Osteoblast (primary cell): ENCODE results near the gene TMTC2. TPM values are rescaled to one million over a fixed set of nuclear protein-coding genes. Genes with fewer than 3 reads are reported as not detected.

Source experiments
- DNase-seq: peaks from one replicate; pipeline ENCODE4 v3.0.0; 2011; ENCODE audit warnings: low spot score, mixed read lengths; ENCODE audit not compliant: insufficient read length; ENCODE audit errors: missing footprints
- H2AFZ ChIP-seq: 2 replicates; pipeline ENCODE4 v1.6.0; 2011; ENCODE audit warnings: mild to moderate bottlenecking, low read length
- H3K27ac ChIP-seq: 2 replicates; pipeline ENCODE4 v1.5.1; 2011; ENCODE audit warnings: mild to moderate bottlenecking, low read depth, low read length, moderate library complexity
- H3K27me3 ChIP-seq: 2 replicates; pipeline ENCODE4 v1.6.0; 2012; ENCODE audit warnings: mild to moderate bottlenecking, control low read depth, inconsistent platforms, low read length, moderate library complexity; ENCODE audit not compliant: insufficient read depth
- H3K36me3 ChIP-seq: 2 replicates; pipeline ENCODE4 v1.5.1; 2011; ENCODE audit warnings: mild to moderate bottlenecking, low read length, control low read depth, moderate library complexity; ENCODE audit not compliant: insufficient read depth
- H3K4me1 ChIP-seq: 2 replicates; pipeline ENCODE4 v1.5.1; 2011; ENCODE audit warnings: mild to moderate bottlenecking, low read length, control low read depth, moderate library complexity; ENCODE audit not compliant: insufficient read depth
- H3K4me2 ChIP-seq: 2 replicates; pipeline ENCODE4 v1.6.0; 2011; ENCODE audit warnings: mild to moderate bottlenecking, low read length; ENCODE audit not compliant: insufficient read depth
- H3K4me3 ChIP-seq: fragments of 200-600 bp; sonication (generic); 3 replicates; pipeline ENCODE4 v1.5.1; 2012; ENCODE audit warnings: mild to moderate bottlenecking, low read length, inconsistent platforms; ENCODE audit not compliant: insufficient read depth
- H3K79me2 ChIP-seq: 2 replicates; pipeline ENCODE4 v1.6.0; 2012; ENCODE audit warnings: mild to moderate bottlenecking, low read length, control low read depth, inconsistent platforms; ENCODE audit not compliant: insufficient read depth
- H3K9me3 ChIP-seq: 2 replicates; pipeline ENCODE4 v1.5.1; 2011; ENCODE audit warnings: low read depth, low read length, control low read depth
- H4K20me1 ChIP-seq: 2 replicates; pipeline ENCODE4 v1.6.0; 2012; ENCODE audit warnings: mild to moderate bottlenecking, low read length, control low read depth; ENCODE audit not compliant: insufficient read depth
- CTCF ChIP-seq: IDR thresholded peaks from 2 replicates; pipeline ENCODE4 v1.5.1; 2011; ENCODE audit warnings: mild to moderate bottlenecking, low read depth, low read length, moderate library complexity; ENCODE audit errors: extremely low read depth
- total RNA-seq: library from RNA; depleted of rRNA; stranded (reverse); fragments of >200 nt; gene quantifications from 2 replicates; pipeline ENCODE4 v1.2.3, GENCODE V29; 2012

TMTC2 gene
- total RNA-seq, 1 donor = 2.5 TPM

- Histone ChIP-seq H3K9me3 (no peaks in the 10 kb centered on the region), H3K27ac (no peak overlapping the region), H3K4me2 (no peak overlapping the region), H3K4me1 (peaks cover 5% of the 10 kb centered on the region), H3K36me3 (no peaks in the 10 kb centered on the region), H3K79me2 (no peaks in the 10 kb centered on the region), H2AFZ (no peak overlapping the region), H3K27me3 (peaks cover 4% of the 10 kb centered on the region), H3K4me3 (no peak overlapping the region), H4K20me1 (no peaks in the 10 kb centered on the region)
- DNase-seq = no peak
- no peak for TF ChIP-seq CTCF
Measured at GRCh38 chr12:82682851-82683261, 3.9 kb upstream of the TMTC2 start.

- peak; percentile 75 for DNase-seq
- Histone ChIP-seq H3K27me3 (peaks cover 11% of the 10 kb centered on the region), H4K20me1 (no peaks in the 10 kb centered on the region), H3K4me1 (peaks cover 7% of the 10 kb centered on the region), H3K9me3 (no peaks in the 10 kb centered on the region), H3K27ac (no peak overlapping the region), H3K4me2 (peak overlapping the region; percentile 97), H3K79me2 (no peaks in the 10 kb centered on the region), H3K4me3 (peak overlapping the region; percentile 97), H2AFZ (peak overlapping the region; percentile 99), H3K36me3 (no peaks in the 10 kb centered on the region)
- peak; percentile 85 for TF ChIP-seq CTCF
Measured at GRCh38 chr12:82685790-82686167, 927 bp upstream of the TMTC2 start.

- H2AFZ ChIP-seq = peak overlapping the region; percentile 97
- TF ChIP-seq CTCF = no peak
Measured at GRCh38 chr12:82687021-82688011, 610 bp downstream of the TMTC2 start.

GRCh38 chr12:82688035-82688501 lies 1.4 kb downstream of the TMTC2 start:
- Histone ChIP-seq H2AFZ (peak overlapping the region; percentile 97), H3K4me3 (peak overlapping the region; percentile 97), H3K9me3 (no peaks in the 10 kb centered on the region), H3K4me2 (peak overlapping the region; percentile 97), H3K27ac (no peak overlapping the region), H3K36me3 (no peaks in the 10 kb centered on the region), H3K27me3 (peaks cover 11% of the 10 kb centered on the region), H3K79me2 (no peaks in the 10 kb centered on the region), H3K4me1 (peaks cover 7% of the 10 kb centered on the region), H4K20me1 (no peaks in the 10 kb centered on the region)
- TF ChIP-seq CTCF = no peak
- no peak for DNase-seq

More at GRCh38 chr12:82687021-82688011, 610 bp downstream of the TMTC2 start:
- H3K27ac ChIP-seq = no peak overlapping the region
- DNase-seq = peak; percentile 60
- peak overlapping the region; percentile 97 for H3K4me2 ChIP-seq
- H3K27me3 ChIP-seq = peaks cover 11% of the 10 kb centered on the region
- H3K9me3 ChIP-seq = no peaks in the 10 kb centered on the region
- no peaks in the 10 kb centered on the region for H3K79me2 ChIP-seq
- peak overlapping the region; percentile 97 for H3K4me3 ChIP-seq
- H3K4me1 ChIP-seq = peaks cover 7% of the 10 kb centered on the region
- H4K20me1 ChIP-seq = no peaks in the 10 kb centered on the region
- no peaks in the 10 kb centered on the region for H3K36me3 ChIP-seq
